DND-41 (cell line): ENCODE measurements around the gene TTLL5.

Experiments
- ATAC-seq: fragments of 200-7000 bp; cut with Tn5 transposase; 3 replicates; pipeline ENCODE4 v1.9.1; 2021; ENCODE audit warnings: low read depth; ENCODE audit not compliant: insufficient read depth
- DNase-seq: peaks from one replicate; pipeline ENCODE4 v3.0.0-alpha.2; 2020
- H2AFZ ChIP-seq: 2 replicates; pipeline ENCODE4 v1.6.0; 2012; ENCODE audit warnings: low read depth, low read length
- H3K27ac ChIP-seq: 2 replicates; pipeline ENCODE4 v1.5.1; 2012; ENCODE audit warnings: low read length, inconsistent platforms
- H3K27me3 ChIP-seq: fragments of 200-600 bp; sonication (generic); 2 replicates; pipeline ENCODE4 v1.6.0; 2012; ENCODE audit warnings: low read length, mild to moderate bottlenecking, inconsistent platforms; ENCODE audit not compliant: insufficient read depth, poor library complexity
- H3K36me3 ChIP-seq: 2 replicates; pipeline ENCODE4 v1.5.1; 2012; ENCODE audit warnings: low read length, inconsistent platforms; ENCODE audit not compliant: insufficient read depth
- H3K4me1 ChIP-seq: 2 replicates; pipeline ENCODE4 v1.5.1; 2012; ENCODE audit warnings: mild to moderate bottlenecking, low read length; ENCODE audit not compliant: insufficient read depth
- H3K4me2 ChIP-seq: 2 replicates; pipeline ENCODE4 v1.6.0; 2012; ENCODE audit warnings: mild to moderate bottlenecking, moderate library complexity, low read length, inconsistent platforms; ENCODE audit not compliant: insufficient read depth
- H3K4me3 ChIP-seq, 2 experiments: fragments of 200-600 bp in 1 of 2; shearing (Covaris generic) in 1 of 2; 2 replicates each; pipeline ENCODE4 v1.5.1; 2012 to 2016; ENCODE audit warnings: inconsistent platforms in 2 of 2, low read length in 2 of 2, mild to moderate bottlenecking in 2 of 2, low read depth in 1 of 2, moderate library complexity in 1 of 2
- H3K79me2 ChIP-seq: 2 replicates; pipeline ENCODE4 v1.6.0; 2012; ENCODE audit warnings: low read length, inconsistent platforms; ENCODE audit not compliant: insufficient read depth
- H3K9ac ChIP-seq: 2 replicates; pipeline ENCODE4 v1.6.0; 2012; ENCODE audit warnings: low read depth, mild to moderate bottlenecking, inconsistent platforms, low read length, moderate library complexity
- H3K9me3 ChIP-seq: 2 replicates; pipeline ENCODE4 v1.5.1; 2012; ENCODE audit warnings: low read length, moderate library complexity, mild to moderate bottlenecking, inconsistent platforms; ENCODE audit not compliant: insufficient read depth, severe bottlenecking
- H4K20me1 ChIP-seq: 2 replicates; pipeline ENCODE4 v1.6.0; 2012; ENCODE audit warnings: low read length; ENCODE audit not compliant: insufficient read depth
- EZH2 ChIP-seq: IDR thresholded peaks from 3 replicates; pipeline ENCODE4 v1.6.1; 2012; ENCODE audit warnings: borderline replicate concordance, low read depth, mild to moderate bottlenecking, moderate library complexity, low read length, inconsistent platforms; ENCODE audit not compliant: severe bottlenecking
- TF ChIP-seq, protein P1 (sequence below): IDR thresholded peaks from 2 replicates; pipeline ENCODE4 v1.5.1; 2012; ENCODE audit warnings: borderline replicate concordance, low read length, moderate library complexity, mild to moderate bottlenecking; ENCODE audit not compliant: poor library complexity, severe bottlenecking; ENCODE audit errors: extremely low read depth

The TTLL5 gene

DNA sequence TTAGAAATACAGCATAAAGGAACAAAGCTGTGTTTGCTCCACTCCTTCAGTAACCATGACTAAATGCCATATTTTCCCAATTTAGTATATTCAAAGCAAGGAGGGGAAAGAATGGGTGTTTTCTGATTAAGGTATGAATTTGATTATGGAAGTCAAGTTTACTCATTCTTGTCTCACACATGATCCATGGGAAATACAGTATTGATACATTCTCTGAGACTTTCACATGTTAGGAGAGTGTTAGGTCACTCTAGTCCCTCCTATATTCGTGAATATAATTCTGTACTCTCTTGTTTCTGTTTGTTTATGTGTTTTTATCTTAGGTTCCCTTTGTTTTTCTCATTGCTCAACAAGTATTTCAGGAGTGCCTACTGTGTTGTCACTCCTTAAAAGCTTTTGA lies 42.4 kb downstream of the TTLL5 start:
- Histone ChIP-seq H3K9me3 (no peaks in the 10 kb centered on the region), H4K20me1 (no peaks in the 10 kb centered on the region), H3K36me3 (peaks cover 78% of the 10 kb centered on the region), H3K4me2 (no peak overlapping the region), H3K79me2 (no peaks in the 10 kb centered on the region), H3K9ac (no peak overlapping the region), H2AFZ (no peak overlapping the region), H3K27me3 (no peaks in the 10 kb centered on the region), H3K4me1 (no peaks in the 10 kb centered on the region), H3K27ac (no peak overlapping the region), H3K4me3 (no peak overlapping the region)
- ATAC-seq (no peak), DNase-seq (no peak)
- TF ChIP-seq, protein P1, sequence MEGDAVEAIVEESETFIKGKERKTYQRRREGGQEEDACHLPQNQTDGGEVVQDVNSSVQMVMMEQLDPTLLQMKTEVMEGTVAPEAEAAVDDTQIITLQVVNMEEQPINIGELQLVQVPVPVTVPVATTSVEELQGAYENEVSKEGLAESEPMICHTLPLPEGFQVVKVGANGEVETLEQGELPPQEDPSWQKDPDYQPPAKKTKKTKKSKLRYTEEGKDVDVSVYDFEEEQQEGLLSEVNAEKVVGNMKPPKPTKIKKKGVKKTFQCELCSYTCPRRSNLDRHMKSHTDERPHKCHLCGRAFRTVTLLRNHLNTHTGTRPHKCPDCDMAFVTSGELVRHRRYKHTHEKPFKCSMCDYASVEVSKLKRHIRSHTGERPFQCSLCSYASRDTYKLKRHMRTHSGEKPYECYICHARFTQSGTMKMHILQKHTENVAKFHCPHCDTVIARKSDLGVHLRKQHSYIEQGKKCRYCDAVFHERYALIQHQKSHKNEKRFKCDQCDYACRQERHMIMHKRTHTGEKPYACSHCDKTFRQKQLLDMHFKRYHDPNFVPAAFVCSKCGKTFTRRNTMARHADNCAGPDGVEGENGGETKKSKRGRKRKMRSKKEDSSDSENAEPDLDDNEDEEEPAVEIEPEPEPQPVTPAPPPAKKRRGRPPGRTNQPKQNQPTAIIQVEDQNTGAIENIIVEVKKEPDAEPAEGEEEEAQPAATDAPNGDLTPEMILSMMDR, result no peak
- no peak for TF ChIP-seq EZH2

DNA sequence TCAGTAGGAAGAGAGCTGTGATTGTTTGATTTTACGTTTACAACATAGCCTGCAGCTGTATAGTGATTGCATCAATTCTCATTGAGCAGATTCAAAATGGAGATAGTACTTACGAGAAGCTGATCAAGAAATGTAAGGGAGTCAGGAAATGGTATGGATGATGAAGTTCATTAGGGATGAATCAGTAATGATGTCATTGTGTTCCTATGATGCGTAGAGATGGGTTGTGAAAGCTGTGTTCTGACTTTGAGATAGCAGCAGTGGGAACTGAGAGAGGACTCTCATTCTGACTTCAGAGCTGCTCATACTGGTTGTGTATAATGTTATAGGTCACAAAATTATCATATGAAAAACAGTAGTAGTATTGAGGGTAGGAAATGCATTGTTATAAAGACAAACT lies 44.0 kb downstream of the TTLL5 start:
- no peaks in the 10 kb centered on the region for H3K27me3 ChIP-seq
- no peak for DNase-seq

DNA sequence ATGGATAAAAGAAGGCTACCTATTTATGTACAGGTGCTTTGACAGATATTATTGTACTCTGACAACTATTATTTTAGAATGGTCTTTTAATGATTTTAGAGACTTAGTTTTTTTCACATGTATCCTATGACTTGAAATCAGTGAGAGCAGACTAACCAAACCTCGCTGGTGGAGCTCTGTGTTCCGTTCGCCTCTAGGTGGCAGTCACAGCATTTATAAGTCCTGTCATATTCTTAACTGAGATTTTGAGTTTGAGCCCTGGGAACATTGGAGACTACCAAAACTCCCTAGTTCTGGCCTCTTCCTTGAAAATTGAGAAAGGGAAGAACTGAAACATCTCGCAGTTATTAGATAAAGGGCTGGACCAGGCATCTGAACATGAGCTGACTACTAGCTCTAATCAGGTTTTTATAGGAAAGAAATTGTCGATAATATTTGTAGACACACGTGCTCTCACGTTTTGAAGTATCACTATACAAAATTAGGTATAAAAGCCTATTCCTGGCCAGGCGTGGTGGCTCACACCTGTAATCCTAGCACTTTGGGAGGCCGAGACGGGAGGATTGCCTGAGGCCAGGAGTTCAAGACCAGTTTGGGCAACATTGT lies 48.3 kb downstream of the TTLL5 start:
- ATAC-seq, result peak; percentile 91
- Histone ChIP-seq H3K4me1 (no peaks in the 10 kb centered on the region), H4K20me1 (no peaks in the 10 kb centered on the region), H3K79me2 (no peaks in the 10 kb centered on the region), H3K36me3 (peaks cover 47% of the 10 kb centered on the region), H3K9ac (no peak overlapping the region), H3K27me3 (no peaks in the 10 kb centered on the region), H3K9me3 (no peaks in the 10 kb centered on the region), H2AFZ (no peak overlapping the region), H3K27ac (no peak overlapping the region), H3K4me2 (no peak overlapping the region), H3K4me3 (no peak overlapping the region)
- peak; percentile 68 for DNase-seq
- no peak for TF ChIP-seq EZH2
- TF ChIP-seq, protein P1, result peak; percentile 88

More for the DNA sequence above, 44.0 kb downstream of the TTLL5 start:
- H3K9me3 ChIP-seq, result no peaks in the 10 kb centered on the region
- no peaks in the 10 kb centered on the region for H4K20me1 ChIP-seq
- no peak overlapping the region for H3K4me3 ChIP-seq
- H3K36me3 ChIP-seq, result peaks cover 70% of the 10 kb centered on the region
- no peaks in the 10 kb centered on the region for H3K79me2 ChIP-seq
- no peak overlapping the region for H2AFZ ChIP-seq
- H3K4me2 ChIP-seq, result no peak overlapping the region
- TF ChIP-seq, protein P1, result no peak
- no peak for TF ChIP-seq EZH2
- no peak overlapping the region for H3K27ac ChIP-seq
- H3K9ac ChIP-seq, result no peak overlapping the region
- no peak for ATAC-seq
- no peaks in the 10 kb centered on the region for H3K4me1 ChIP-seq
